CD8-positive, alpha-beta memory T cell (primary cell): ENCODE measurements around the gene ANKRD52. TPM values are rescaled to one million over a fixed set of nuclear protein-coding genes. Genes with fewer than 3 reads are reported as not detected.

ENCODE experiments used
- CTCF ChIA-PET: fragments of 350-600 bp; sonication (Branson Sonifier 250); formaldehyde crosslinking; loops from one replicate; lab custom pipeline; 2021; ENCODE audit warnings: antibody characterized with exemption; lab: Charles Lee
- POLR2A ChIA-PET: fragments of 350-600 bp; sonication (Branson Sonifier 250); formaldehyde crosslinking; loops from one replicate; lab custom pipeline; 2021; ENCODE audit warnings: antibody characterized with exemption; lab: Charles Lee
- DNase-seq, 5 donors: peaks; one replicate each; pipeline versions ENCODE4 v3.0.0 to v3.0.0-alpha.2; 2020 to 2022; ENCODE audit warnings: mixed read lengths in 1 of 5
- H3K27ac ChIP-seq: one replicate; pipeline ENCODE4 v1.7.0; 2013; ENCODE audit warnings: low read depth, mild to moderate bottlenecking, low read length, moderate library complexity
- H3K27me3 ChIP-seq: 2 replicates; pipeline ENCODE4 v1.7.0; 2013; ENCODE audit warnings: low read length, mild to moderate bottlenecking; ENCODE audit not compliant: insufficient read depth, poor library complexity, severe bottlenecking
- H3K36me3 ChIP-seq: 2 replicates; pipeline ENCODE4 v1.7.0; 2013; ENCODE audit warnings: mild to moderate bottlenecking, low read length, moderate library complexity; ENCODE audit not compliant: insufficient read depth
- H3K4me1 ChIP-seq: 2 replicates; pipeline ENCODE4 v1.7.0; 2013; ENCODE audit warnings: mild to moderate bottlenecking, low read length, moderate library complexity; ENCODE audit not compliant: insufficient read depth
- H3K4me3 ChIP-seq: 2 replicates; pipeline ENCODE4 v1.7.0; 2013; ENCODE audit warnings: mild to moderate bottlenecking, low read length
- H3K9me3 ChIP-seq: 2 replicates; pipeline ENCODE4 v1.7.0; 2013; ENCODE audit warnings: mild to moderate bottlenecking, low read length
- H3K27ac Mint-ChIP-seq, 8 donors: one replicate each; pipeline ENCODE4 v1.8.0; 2020 to 2021; ENCODE audit warnings: mixed read lengths in 8 of 8, mild to moderate bottlenecking in 6 of 8, inconsistent platforms in 3 of 8, moderate library complexity in 3 of 8
- H3K27me3 Mint-ChIP-seq, 2 donors: one replicate each; pipeline ENCODE4 v1.8.0; 2020 to 2021; ENCODE audit warnings: mixed read lengths in 2 of 2, mild to moderate bottlenecking in 1 of 2, moderate library complexity in 1 of 2
- H3K36me3 Mint-ChIP-seq, 3 donors: one replicate each; pipeline ENCODE4 v1.8.0; 2020 to 2021; ENCODE audit warnings: mixed read lengths in 3 of 3, inconsistent platforms in 1 of 3, mild to moderate bottlenecking in 1 of 3
- H3K4me1 Mint-ChIP-seq, 3 donors: one replicate each; pipeline ENCODE4 v1.8.0; 2020 to 2021; ENCODE audit warnings: mixed read lengths in 3 of 3, inconsistent platforms in 1 of 3, mild to moderate bottlenecking in 1 of 3
- H3K4me3 Mint-ChIP-seq, 7 donors: one replicate each; pipeline ENCODE4 v1.8.0; 2020 to 2021; ENCODE audit warnings: mixed read lengths in 7 of 7, mild to moderate bottlenecking in 6 of 7, moderate library complexity in 4 of 7, inconsistent platforms in 2 of 7
- H3K9me3 Mint-ChIP-seq, 5 donors: one replicate each; pipeline ENCODE4 v1.8.0; 2020 to 2022; ENCODE audit warnings: mixed read lengths in 5 of 5, mild to moderate bottlenecking in 3 of 5, moderate library complexity in 2 of 5, inconsistent platforms in 1 of 5
- polyA plus RNA-seq: library from polyadenylated mRNA; unstranded; fragments of 300-500 nt; fragmentation: Illumina TruSeq; gene quantifications from one replicate; pipeline ENCODE4 v1.2.3, GENCODE V29; 2021
- total RNA-seq, 2 experiments: library from RNA; stranded (reverse); gene quantifications; one replicate each; pipeline ENCODE4 v1.2.3, GENCODE V29; 2021

The ANKRD52 gene
- total and polyA plus RNA-seq, 3 experiments from 2014 or later: 16.1 to 69.9 (median 67.0) TPM

DNA sequence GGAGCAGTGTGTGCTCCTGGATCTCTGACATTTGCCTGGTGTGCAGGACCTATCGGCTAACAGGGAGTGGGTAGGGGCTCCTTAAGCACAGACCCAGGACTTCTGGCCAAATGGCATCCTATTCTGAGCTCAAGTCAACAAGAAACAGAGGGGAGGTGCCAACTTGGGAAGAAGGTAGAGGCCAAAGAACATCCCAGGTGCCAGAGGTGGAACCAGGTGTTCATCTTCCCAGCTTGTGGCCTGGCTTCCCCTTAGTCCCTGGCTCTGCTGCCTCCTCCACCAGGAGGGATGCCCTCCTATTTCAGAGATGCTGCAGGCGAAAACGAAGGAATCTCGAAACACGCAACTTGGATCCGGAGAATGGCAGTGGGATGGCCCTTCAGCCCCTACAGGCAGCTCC, 22.1 kb downstream of the ANKRD52 start:
- no peaks in the 10 kb centered on the region for H3K9me3 ChIP-seq
- ChIA-PET POLR2A (interaction anchor here (0.6 kb wide), 2 partner anchors 181 to 442 kb away, joined by 6 to 7 read pairs; no protein-coding TSS in a partner anchor), CTCF (no interaction called here)
- no peak for DNase-seq
- Mint-ChIP-seq H3K27me3 (no peaks in the 10 kb centered on the region), H3K4me1 (no peaks in the 10 kb centered on the region), H3K36me3 (peaks cover 0 to 29% (median 0%) of the 10 kb centered on the region in 3 donors), H3K27ac (no peak overlapping the region), H3K9me3 (no peaks in the 10 kb centered on the region), H3K4me3 (no peak overlapping the region)
- no peak overlapping the region for H3K4me3 ChIP-seq
- H3K27ac ChIP-seq: no peak overlapping the region
- no peaks in the 10 kb centered on the region for H3K4me1 ChIP-seq
- no peaks in the 10 kb centered on the region for H3K27me3 ChIP-seq
- H3K36me3 ChIP-seq: no peaks in the 10 kb centered on the region

DNA sequence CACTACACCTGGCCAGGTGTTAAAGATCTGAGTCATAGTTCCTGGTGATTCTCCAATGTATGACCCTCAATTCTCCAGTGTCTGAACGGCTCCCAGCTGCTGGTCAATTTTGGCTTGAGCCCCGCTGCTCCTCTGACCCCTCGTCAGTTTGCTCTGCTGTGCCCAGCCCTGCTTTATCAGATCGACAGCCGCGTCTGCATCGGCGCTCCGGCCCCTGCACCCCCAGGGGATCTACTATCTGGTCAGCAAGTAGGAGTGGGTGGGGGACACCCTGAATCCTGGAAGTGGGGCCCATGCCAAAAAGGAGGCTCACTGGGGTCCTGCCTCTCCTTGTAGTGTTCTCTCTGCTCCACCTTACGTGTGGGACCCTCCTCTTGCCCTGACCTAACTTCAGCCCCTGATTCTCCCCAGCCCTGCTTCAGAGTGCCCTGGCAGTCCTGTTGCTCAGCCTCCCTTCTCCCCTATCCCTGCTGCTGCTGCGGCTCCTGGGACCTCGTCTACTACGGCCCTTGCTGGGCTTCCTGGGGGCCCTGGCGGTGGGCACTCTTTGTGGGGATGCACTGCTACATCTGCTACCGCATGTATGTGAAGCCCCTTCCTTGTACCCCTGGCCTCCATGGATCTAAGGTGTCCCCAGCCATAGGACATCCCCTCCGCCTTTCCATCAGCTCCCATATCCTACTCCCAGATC, 23.3 kb downstream of the ANKRD52 start:
- no peak overlapping the region for H3K27ac ChIP-seq
- no peak overlapping the region for H3K27ac Mint-ChIP-seq
- no peaks in the 10 kb centered on the region for H3K36me3 ChIP-seq
- no peak overlapping the region for H3K4me3 ChIP-seq
- no peak overlapping the region for H3K4me3 Mint-ChIP-seq
- CTCF ChIA-PET: interaction anchor here (1.5 to 2.0 kb wide), 2 partner anchors 13 to 22 kb away, joined by 3 to 9 read pairs; partner anchors contain the start of gene RNF41
- no peaks in the 10 kb centered on the region for H3K9me3 Mint-ChIP-seq
- no peaks in the 10 kb centered on the region for H3K27me3 Mint-ChIP-seq
- H3K36me3 Mint-ChIP-seq: peaks cover 0 to 18% (median 0%) of the 10 kb centered on the region in 3 donors
- H3K4me1 ChIP-seq: no peaks in the 10 kb centered on the region
- no peaks in the 10 kb centered on the region for H3K9me3 ChIP-seq
- no peak for DNase-seq
- POLR2A ChIA-PET: interaction anchor here (1.1 kb wide), 1 partner anchor 22 kb away, joined by 3 read pairs; no protein-coding TSS in a partner anchor
- no peaks in the 10 kb centered on the region for H3K4me1 Mint-ChIP-seq
- H3K27me3 ChIP-seq: no peaks in the 10 kb centered on the region

DNA sequence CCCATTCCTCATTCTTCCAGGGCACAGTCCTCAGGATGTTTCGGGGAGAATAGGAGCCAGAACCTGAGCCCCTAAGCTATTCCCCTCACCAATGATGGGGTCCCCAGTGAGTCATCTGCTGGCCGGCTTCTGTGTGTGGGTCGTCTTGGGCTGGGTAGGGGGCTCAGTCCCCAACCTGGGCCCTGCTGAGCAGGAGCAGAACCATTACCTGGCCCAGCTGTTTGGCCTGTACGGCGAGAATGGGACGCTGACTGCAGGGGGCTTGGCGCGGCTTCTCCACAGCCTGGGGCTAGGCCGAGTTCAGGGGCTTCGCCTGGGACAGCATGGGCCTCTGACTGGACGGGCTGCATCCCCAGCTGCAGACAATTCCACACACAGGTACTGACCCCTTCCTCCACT, 27.0 kb downstream of the ANKRD52 start:
- CTCF ChIA-PET: interaction anchor here (0.7 to 1.1 kb wide), 3 partner anchors 27 to 323 kb away, joined by 3 read pairs; no protein-coding TSS in a partner anchor

DNA sequence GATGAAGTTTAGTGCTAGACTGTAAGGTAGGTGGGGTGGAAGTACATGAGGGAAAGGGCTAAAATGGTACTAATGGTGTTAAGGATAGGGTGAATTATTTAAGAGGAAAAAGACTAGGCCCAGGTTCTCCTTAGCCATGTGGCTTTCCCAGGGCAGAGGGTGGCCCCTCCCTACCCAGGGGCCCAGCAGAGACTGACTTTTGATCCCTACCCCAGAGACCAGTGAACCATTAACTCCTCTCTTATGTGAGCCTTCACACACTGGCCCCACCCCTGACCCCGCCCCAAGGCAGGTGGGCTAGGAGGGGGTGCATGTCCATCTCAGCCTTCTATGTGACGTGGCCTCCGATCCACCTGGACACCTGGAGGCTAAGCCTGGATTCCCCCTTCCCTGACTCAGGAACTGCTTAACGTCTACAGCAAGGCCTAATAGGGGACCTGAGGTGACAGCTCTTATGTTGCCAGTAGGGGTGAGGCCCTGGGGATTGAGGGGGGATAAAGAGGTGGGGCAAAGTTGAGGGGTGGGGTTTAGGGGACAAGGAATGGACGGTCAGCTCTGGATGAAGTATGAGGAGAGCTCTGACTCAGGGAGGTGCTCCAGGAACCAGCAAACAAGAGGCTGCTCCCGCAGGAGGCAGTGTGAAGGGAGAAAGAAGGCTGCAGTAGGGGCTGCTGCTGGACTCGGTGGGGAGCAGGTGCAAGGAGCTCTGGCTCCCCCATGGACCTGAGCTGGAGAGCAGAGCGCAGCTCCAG, 27.6 kb downstream of the ANKRD52 start:
- ChIA-PET CTCF (interaction anchor here (1.1 kb wide), 2 partner anchors 28 to 37 kb away, joined by 3 read pairs; no protein-coding TSS in a partner anchor), POLR2A (no interaction called here)
- Mint-ChIP-seq H3K27me3 (no peaks in the 10 kb centered on the region), H3K9me3 (no peaks in the 10 kb centered on the region), H3K27ac (no peak overlapping the region), H3K36me3 (peaks cover 0 to 16% (median 0%) of the 10 kb centered on the region in 3 donors), H3K4me1 (peaks cover under 1 to 3% (median 1%) of the 10 kb centered on the region in 3 donors), H3K4me3 (no peak overlapping the region)
- no peaks in the 10 kb centered on the region for H3K4me1 ChIP-seq
- no peaks in the 10 kb centered on the region for H3K9me3 ChIP-seq
- DNase-seq: no peak
- H3K27me3 ChIP-seq: no peaks in the 10 kb centered on the region
- H3K27ac ChIP-seq: no peak overlapping the region
- H3K36me3 ChIP-seq: no peaks in the 10 kb centered on the region
- H3K4me3 ChIP-seq: no peak overlapping the region

More for the DNA sequence above, 27.0 kb downstream of the ANKRD52 start:
- Mint-ChIP-seq H3K4me1 (peaks cover 0 to under 1% (median 0%) of the 10 kb centered on the region in 3 donors), H3K4me3 (no peak overlapping the region), H3K9me3 (no peaks in the 10 kb centered on the region), H3K27ac (peak overlapping the region in 1 of 8 donors; percentile 51), H3K36me3 (peaks cover 0 to 12% (median 0%) of the 10 kb centered on the region in 3 donors), H3K27me3 (no peaks in the 10 kb centered on the region)
- POLR2A ChIA-PET: no interaction called here
- H3K9me3 ChIP-seq: no peaks in the 10 kb centered on the region
- no peaks in the 10 kb centered on the region for H3K27me3 ChIP-seq
- H3K36me3 ChIP-seq: no peaks in the 10 kb centered on the region
- H3K4me1 ChIP-seq: no peaks in the 10 kb centered on the region
- no peak overlapping the region for H3K4me3 ChIP-seq
- no peak overlapping the region for H3K27ac ChIP-seq
- no peak for DNase-seq

DNA sequence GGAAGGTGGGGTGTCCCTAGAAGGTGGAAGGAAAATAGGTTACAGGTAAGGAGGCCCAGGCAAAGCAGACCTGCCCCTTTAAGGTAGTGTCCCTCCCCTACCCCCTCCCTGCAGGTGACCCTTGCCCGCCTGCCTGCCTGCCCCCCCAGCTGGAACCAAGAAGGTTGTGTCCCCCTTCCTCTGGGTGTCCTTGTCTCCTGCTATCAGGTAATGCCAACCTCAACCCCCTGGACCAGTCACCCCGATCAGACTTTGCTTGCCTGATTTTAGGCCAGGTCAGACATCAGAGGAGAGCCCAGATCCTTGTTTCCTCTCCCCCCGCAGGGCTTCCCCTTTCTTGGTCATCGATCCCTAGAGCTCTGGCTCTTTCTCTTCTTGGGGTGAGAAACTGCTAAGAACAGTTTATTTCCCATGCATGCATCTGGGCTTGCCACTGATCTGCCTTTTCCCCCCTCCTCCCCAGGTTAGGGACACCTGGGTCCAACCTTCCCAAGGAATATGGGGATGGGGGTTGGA, 28.2 kb downstream of the ANKRD52 start, which contains the start of gene SLC39A5:
Gene SLC39A5, plus strand, starts transcription at position 136 of the 516 bp plus-strand sequence. CDS start 1,224 bp downstream, outside the sequence.
- no peaks in the 10 kb centered on the region for H3K36me3 ChIP-seq
- no peaks in the 10 kb centered on the region for H3K27me3 ChIP-seq
- peaks cover 3% of the 10 kb centered on the region for H3K4me1 ChIP-seq
- no peak within 1 kb of the TSS for H3K27ac ChIP-seq
- H3K9me3 ChIP-seq: no peaks in the 10 kb centered on the region
- ChIA-PET CTCF (no interaction called here), POLR2A (no interaction called here)
- no peaks in the 10 kb centered on the region for H3K9me3 Mint-ChIP-seq
- no peak within 1 kb of the TSS for H3K4me3 Mint-ChIP-seq
- H3K36me3 Mint-ChIP-seq: peaks cover 0 to 18% (median 0%) of the 10 kb centered on the region in 3 donors
- no peak for DNase-seq
- no peaks in the 10 kb centered on the region for H3K27me3 Mint-ChIP-seq
- H3K4me3 ChIP-seq: no peak within 1 kb of the TSS
- peaks cover 7 to 10% (median 8%) of the 10 kb centered on the region in 3 donors for H3K4me1 Mint-ChIP-seq
- peak within 1 kb of the TSS in 2 of 8 donors; percentile 56 to 72 for H3K27ac Mint-ChIP-seq

DNA sequence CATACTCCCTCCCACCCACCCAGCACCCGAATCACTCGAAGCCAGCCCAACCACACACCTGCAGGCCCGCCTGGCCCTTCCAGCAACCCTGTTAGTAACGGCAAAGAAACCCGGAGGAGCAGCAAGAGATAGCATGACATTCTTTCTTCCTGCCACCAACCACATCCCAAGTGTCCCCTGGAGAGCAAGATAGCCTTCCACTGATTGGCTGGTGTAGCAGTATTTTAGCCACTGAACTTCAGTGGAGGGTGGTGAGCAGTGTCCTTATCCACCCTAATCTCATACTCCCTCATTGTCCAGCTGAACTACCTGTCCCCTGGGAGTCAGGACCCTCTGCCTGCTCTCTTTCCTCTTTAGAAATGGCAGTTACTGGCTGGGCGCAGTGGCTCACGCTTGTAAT, 29.1 kb downstream of the ANKRD52 start:
- Mint-ChIP-seq H3K4me1 (peaks cover 13 to 18% (median 14%) of the 10 kb centered on the region in 3 donors), H3K27me3 (no peaks in the 10 kb centered on the region), H3K27ac (peak overlapping the region in 1 of 8 donors; percentile 10), H3K9me3 (no peaks in the 10 kb centered on the region), H3K36me3 (peaks cover 0 to 18% (median 0%) of the 10 kb centered on the region in 3 donors), H3K4me3 (no peak overlapping the region)
- Histone ChIP-seq H3K4me1 (peaks cover 9% of the 10 kb centered on the region), H3K27me3 (no peaks in the 10 kb centered on the region), H3K36me3 (no peaks in the 10 kb centered on the region), H3K9me3 (no peaks in the 10 kb centered on the region), H3K4me3 (no peak overlapping the region), H3K27ac (no peak overlapping the region)
- ChIA-PET CTCF (interaction anchor here (0.7 kb wide), 1 partner anchor 27 kb away, joined by 3 read pairs; no protein-coding TSS in a partner anchor), POLR2A (no interaction called here)
- no peak for DNase-seq

DNA sequence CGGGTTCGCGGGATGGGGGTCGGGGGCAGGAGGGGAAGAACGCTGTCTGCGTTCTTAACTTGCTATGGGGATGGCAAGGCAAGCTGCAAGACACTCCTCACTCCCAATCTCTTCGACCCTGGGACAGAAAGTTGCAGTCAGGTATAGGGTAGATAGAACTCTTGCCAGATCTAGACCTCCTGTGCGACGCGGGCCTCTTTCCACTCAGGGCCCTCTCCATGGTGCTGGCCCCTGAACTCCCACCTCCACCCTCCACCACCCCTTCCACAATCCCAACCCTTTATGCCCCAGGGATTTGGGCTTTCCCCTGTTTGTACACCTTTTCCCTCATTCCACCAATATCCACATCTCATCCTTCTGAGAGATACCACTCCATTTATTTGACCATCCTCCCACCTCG, 33.2 kb downstream of the ANKRD52 start:
- POLR2A ChIA-PET: no interaction called here
- DNase-seq: no peak
- no peaks in the 10 kb centered on the region for H3K27me3 ChIP-seq
- H3K9me3 ChIP-seq: no peaks in the 10 kb centered on the region
- H3K27ac ChIP-seq: peak overlapping the region; percentile 62
- peak overlapping the region; percentile 79 to 100 (median 92) for H3K27ac Mint-ChIP-seq
- peak overlapping the region; percentile 86 to 99 (median 89) for H3K4me3 Mint-ChIP-seq
- peak overlapping the region; percentile 67 for H3K4me3 ChIP-seq
- no peaks in the 10 kb centered on the region for H3K36me3 ChIP-seq
- CTCF ChIA-PET: interaction anchor here (1.4 to 2.0 kb wide), 3 partner anchors 19 to 33 kb away, joined by 3 to 6 read pairs (median 3); partner anchors contain the start of gene ANKRD52
- no peaks in the 10 kb centered on the region for H3K9me3 Mint-ChIP-seq
- H3K4me1 ChIP-seq: peaks cover 34% of the 10 kb centered on the region
- peaks cover 42 to 55% (median 49%) of the 10 kb centered on the region in 3 donors for H3K4me1 Mint-ChIP-seq
- H3K27me3 Mint-ChIP-seq: peaks cover 0 to 2% of the 10 kb centered on the region in 2 donors
- H3K36me3 Mint-ChIP-seq: peaks cover 0 to 31% (median 0%) of the 10 kb centered on the region in 3 donors
